Activated naive CD4-positive, alpha-beta T cell (primary cell): ENCODE data around the gene MAGI1.

Source experiments
- DNase-seq, 4 experiments: peaks; one replicate each; lab custom pipeline; 2025; lab: John Stamatoyannopoulos, UW

Gene MAGI1

GRCh38 chr3:65411367-65411766 lies 627.4 kb downstream of the MAGI1 start:
- no peak for DNase-seq

GRCh38 chr3:65409176-65409569 lies 629.5 kb downstream of the MAGI1 start:
- DNase-seq = no peak

GRCh38 chr3:65408531-65409175 lies 630.1 kb downstream of the MAGI1 start:
- no peak for DNase-seq

- no peak for DNase-seq
These were observed 632.2 kb downstream of the MAGI1 start for GRCh38 chr3:65406470-65406869.

DNA sequence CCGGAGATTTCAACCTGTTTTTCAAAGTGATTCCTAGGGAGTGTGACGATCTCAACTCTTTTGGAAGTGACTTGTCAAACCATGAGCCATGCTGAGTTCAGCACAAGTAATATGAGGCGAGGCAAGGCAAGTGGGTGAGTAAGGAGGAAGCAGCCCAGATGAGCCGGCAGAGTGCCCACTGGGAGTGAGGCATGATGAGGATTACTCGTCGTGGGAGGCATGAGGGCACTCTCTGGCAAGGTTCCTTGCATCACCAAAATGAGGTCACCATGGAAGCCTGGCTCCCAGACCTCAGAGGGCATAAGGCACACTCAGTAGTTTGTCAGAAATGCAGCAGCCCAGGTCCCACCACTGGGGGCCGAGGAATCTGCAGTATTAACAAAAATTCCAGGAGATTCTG lies 636.1 kb downstream of the MAGI1 start:
- no peak for DNase-seq

GRCh38 chr3:65401359-65402305 lies 637.1 kb downstream of the MAGI1 start:
- no peak for DNase-seq

DNA sequence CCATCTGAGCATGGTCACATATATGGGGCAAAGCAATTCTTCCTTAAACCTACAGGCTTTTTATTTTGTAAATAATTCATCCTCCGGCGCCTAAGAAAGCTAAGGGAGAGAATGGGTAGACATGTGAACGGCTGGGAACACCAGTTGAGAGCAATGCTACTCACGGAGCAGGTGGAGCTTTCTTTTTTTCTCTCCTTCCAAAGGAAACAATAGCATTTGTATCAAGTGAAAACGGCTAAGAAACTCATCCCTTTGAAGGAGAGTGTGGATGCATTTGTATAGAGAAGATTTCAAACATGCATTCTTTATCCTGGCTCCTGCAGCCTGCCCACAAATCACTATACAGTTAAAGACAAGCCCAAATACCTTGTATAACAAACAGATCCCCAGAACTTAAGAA lies 637.8 kb downstream of the MAGI1 start:
- no peak for DNase-seq

GRCh38 chr3:65398953-65399352 lies 639.8 kb downstream of the MAGI1 start:
- no peak for DNase-seq

GRCh38 chr3:65396078-65396477 lies 642.6 kb downstream of the MAGI1 start:
- DNase-seq = no peak

GRCh38 chr3:65391068-65391467 lies 647.6 kb downstream of the MAGI1 start:
- no peak for DNase-seq

DNA sequence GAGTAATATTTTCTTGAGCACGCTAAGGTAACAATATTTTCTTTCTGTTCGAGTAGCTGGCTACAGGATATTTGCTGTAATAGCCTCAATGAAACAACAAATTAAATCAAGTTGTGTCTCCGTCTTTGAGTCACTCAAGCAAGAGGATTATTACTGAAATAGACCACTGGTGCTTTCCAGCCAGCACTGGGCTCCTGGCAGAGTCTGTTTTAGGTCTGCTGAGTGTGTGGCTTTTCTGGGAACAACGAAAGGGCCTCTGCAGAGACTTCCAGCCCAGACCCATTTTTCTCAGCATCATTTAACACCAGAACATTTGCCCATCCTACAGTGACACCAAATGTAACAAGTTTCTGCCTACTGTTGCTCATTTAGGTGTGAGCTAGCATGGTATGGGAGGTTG lies 652.9 kb downstream of the MAGI1 start:
- DNase-seq = no peak

- no peak for DNase-seq
These were observed 657.2 kb downstream of the MAGI1 start for GRCh38 chr3:65381496-65382010.

GRCh38 chr3:65379223-65379622 lies 659.5 kb downstream of the MAGI1 start:
- DNase-seq = no peak

GRCh38 chr3:65377637-65378036 lies 661.1 kb downstream of the MAGI1 start:
- no peak for DNase-seq

DNA sequence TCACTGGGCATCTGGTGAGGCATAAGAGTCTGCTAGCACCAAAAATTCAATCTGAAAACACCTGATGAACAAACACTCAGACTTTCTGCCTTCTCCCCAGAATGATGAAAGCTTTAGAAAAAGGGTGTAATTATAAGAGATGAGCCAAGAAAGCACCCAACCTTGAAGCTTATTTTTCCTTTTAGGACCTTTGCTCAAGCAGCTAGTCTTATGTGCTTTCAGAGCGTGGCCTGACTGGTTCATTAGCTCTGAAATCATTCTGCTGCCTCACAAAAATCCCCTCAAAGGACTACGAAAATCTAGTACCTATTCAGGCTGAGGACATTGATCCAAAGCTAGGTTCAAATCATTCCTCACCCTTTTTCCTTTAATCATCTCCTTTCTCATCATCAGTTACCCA lies 662.3 kb downstream of the MAGI1 start:
- DNase-seq = no peak

- DNase-seq = no peak
These were observed 667.7 kb downstream of the MAGI1 start for GRCh38 chr3:65371053-65371452.

DNA sequence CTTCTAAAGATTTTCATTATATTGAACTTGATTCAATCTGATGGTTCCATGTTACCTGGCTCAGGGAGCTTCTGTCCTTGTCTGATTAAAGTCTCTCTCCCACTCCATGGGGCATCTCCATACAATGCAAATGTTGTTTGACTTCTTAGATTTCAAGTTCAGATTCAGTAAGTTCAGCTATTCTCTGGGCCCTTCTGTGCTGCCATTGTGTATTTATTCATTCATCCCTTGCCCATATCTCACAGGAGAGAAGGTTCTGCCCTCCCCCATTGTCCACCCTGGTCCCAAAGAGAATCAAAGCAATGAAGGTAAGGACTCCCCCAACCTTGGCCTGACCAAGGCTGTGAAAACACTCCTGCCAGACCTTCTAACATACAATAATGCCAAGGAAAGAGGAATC lies 669.9 kb downstream of the MAGI1 start:
- DNase-seq = no peak

DNA sequence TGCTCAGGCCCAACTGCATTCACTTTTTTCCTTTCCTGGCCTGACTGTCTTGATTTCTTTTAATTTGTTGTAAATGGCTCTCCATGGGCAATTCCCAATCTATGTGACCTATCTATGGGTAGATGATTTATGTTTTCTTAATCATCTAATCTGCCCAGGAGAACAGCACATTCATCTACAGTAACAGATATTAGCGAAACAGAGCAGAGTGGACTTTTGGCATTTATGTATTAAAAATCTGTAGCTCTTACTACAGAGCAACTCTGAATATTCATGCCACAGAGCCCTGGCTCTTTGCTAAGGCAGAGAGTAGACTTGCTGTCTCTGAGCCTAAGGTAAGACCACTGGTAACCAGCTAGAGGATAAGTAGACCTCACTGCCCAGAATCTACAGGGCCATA lies 676.0 kb downstream of the MAGI1 start:
- no peak for DNase-seq

DNA sequence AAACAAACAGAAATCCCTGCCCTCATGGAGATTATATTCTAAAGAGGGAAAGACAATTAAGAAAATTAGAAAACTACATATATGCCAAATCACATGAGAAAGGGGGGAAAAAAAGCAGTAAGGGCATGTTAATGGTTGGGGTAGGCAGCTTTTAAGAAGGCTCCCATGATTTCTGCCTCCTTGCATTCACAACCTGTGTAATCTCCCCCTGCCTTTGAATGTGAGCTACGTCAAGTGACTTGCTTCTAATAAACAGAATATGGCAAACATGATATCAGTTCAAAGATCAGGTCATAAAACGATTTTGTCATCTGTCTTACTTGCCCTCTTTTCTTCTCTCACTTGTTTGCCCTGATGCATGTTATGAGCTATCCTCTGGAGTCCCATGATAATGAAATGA lies 677.3 kb downstream of the MAGI1 start:
- DNase-seq = no peak

GRCh38 chr3:65356331-65357248 lies 682.1 kb downstream of the MAGI1 start:
- DNase-seq = no peak

DNA sequence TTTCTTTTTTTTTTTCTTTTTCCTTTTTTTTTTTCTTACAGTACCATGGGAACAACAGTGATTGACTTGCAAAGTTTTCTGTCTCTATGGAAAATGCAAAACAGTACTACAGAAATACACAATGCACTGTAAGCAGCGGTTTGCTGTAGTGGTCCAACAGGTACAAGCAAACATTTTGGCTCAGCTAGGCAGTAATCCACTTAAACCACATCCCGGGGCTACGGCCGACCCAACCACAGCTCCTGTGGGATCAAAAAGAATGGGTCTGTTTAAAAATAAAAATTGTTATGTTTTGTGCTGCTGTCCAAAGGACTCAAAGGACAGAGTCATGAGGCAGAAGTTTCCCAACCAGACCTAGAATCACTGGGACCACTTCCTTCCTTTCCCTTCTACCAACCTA lies 683.8 kb downstream of the MAGI1 start:
- no peak for DNase-seq

GRCh38 chr3:65352951-65353350 lies 685.8 kb downstream of the MAGI1 start:
- no peak for DNase-seq
